Endothelial cell of umbilical vein (primary cell): ENCODE data around the gene STOML1. TPM values are rescaled to one million over a fixed set of nuclear protein-coding genes. Genes with fewer than 3 reads are reported as not detected.
"Not testable (repeated sequence)": the region's sequence is repeated elsewhere in the genome, so short reads cannot be mapped to it uniquely, and the experiment has no call there.

Source experiments
- BruUV-seq: library from RNA; stranded (reverse); fragments of 400-500 nt; replicated peaks from 2 replicates; lab custom pipeline; 2021; lab: Mats Ljungman, UMichigan
- CTCF ChIA-PET: fragments of 300-600, 350-600 bp; sonication (Branson Sonifier 250); formaldehyde crosslinking; loops from one replicate; lab custom pipeline; 2021; ENCODE audit warnings: antibody characterized with exemption, inconsistent platforms; lab: Charles Lee
- POLR2A ChIA-PET: fragments of 300-600, 350-600 bp; sonication (Branson Sonifier 250); formaldehyde crosslinking; loops from one replicate; lab custom pipeline; 2021; ENCODE audit warnings: antibody characterized with exemption, inconsistent platforms; lab: Charles Lee
- DNase-seq: peaks from one replicate; pipeline ENCODE4 v3.0.0-alpha.2; 2011; ENCODE audit warnings: low read depth, low spot score
- FAIRE-seq: peaks from 2 replicates; lab custom pipeline; 2011; peaks lifted over from hg19 to GRCh38; lab: Jason Lieb, UNC
- H2AFZ ChIP-seq: 2 replicates; pipeline ENCODE4 v1.6.0; 2012; ENCODE audit warnings: low read depth, low read length, control low read depth, inconsistent platforms
- H3K27ac ChIP-seq: 2 replicates; pipeline ENCODE4 v1.5.1; 2011; ENCODE audit warnings: low read depth, mild to moderate bottlenecking, control low read depth, low read length, moderate library complexity; ENCODE audit not compliant: insufficient read depth
- H3K27me3 ChIP-seq, 2 experiments: 2 replicates each; pipeline versions ENCODE4 v1.6.0 to v1.6.1; 2011; ENCODE audit warnings: low read length in 2 of 2, mixed read lengths in 1 of 2; ENCODE audit not compliant: control insufficient read depth in 2 of 2, insufficient read depth in 2 of 2
- H3K36me3 ChIP-seq, 2 experiments: 2 replicates in 1 of 2; 3 replicates in 1 of 2; pipeline ENCODE4 v1.5.1; 2011; ENCODE audit warnings: low read length in 2 of 2, mild to moderate bottlenecking in 1 of 2, moderate library complexity in 1 of 2; ENCODE audit not compliant: control insufficient read depth in 2 of 2, insufficient read depth in 2 of 2; ENCODE audit errors: extremely low read depth in 1 of 2
- H3K4me1 ChIP-seq: 3 replicates; pipeline ENCODE4 v1.5.1; 2011; ENCODE audit warnings: mild to moderate bottlenecking, low read length; ENCODE audit not compliant: control insufficient read depth, insufficient read depth; ENCODE audit errors: extremely low read depth
- H3K4me2 ChIP-seq: 2 replicates; pipeline ENCODE4 v1.6.1; 2011; ENCODE audit warnings: low read length, control low read depth, mixed read lengths; ENCODE audit not compliant: insufficient read depth
- H3K4me3 ChIP-seq, 3 experiments: fragments of 200-600 bp in 1 of 3; sonication (generic), shearing (Covaris generic) in 1 of 3; replicated peaks in 1 of 3; 2 replicates each; pipeline ENCODE4 v1.5.1; 2011 to 2016; ENCODE audit warnings: control low read depth in 3 of 3, low read length in 3 of 3, mild to moderate bottlenecking in 2 of 3, inconsistent platforms in 1 of 3, low read depth in 1 of 3, moderate library complexity in 1 of 3; ENCODE audit not compliant: insufficient read depth in 1 of 3
- H3K79me2 ChIP-seq: 2 replicates; pipeline ENCODE4 v1.6.0; 2012; ENCODE audit warnings: low read length, inconsistent platforms; ENCODE audit not compliant: control insufficient read depth, insufficient read depth
- H3K9ac ChIP-seq: replicated peaks from 2 replicates; pipeline ENCODE3; 2011; ENCODE audit warnings: low read length, control low read depth; ENCODE audit not compliant: insufficient read depth; ENCODE audit errors: extremely low read depth
- H3K9me1 ChIP-seq: replicated peaks from 3 replicates; pipeline ENCODE4 v1.6.0; 2011; ENCODE audit warnings: mild to moderate bottlenecking, low read length; ENCODE audit not compliant: control insufficient read depth, insufficient read depth; ENCODE audit errors: extremely low read depth
- H3K9me3 ChIP-seq: replicated peaks from 2 replicates; pipeline ENCODE4 v1.5.1; 2012; ENCODE audit warnings: low read length, inconsistent platforms; ENCODE audit not compliant: control insufficient read depth, insufficient read depth
- H4K20me1 ChIP-seq: replicated peaks from 2 replicates; pipeline ENCODE3; 2011; ENCODE audit warnings: mild to moderate bottlenecking, low read length; ENCODE audit not compliant: control insufficient read depth, insufficient read depth; ENCODE audit errors: extremely low read depth
- CTCF ChIP-seq, 2 donors: IDR thresholded peaks; 1 replicate in 1 of 2; 2 replicates in 1 of 2; pipeline ENCODE4 v1.5.1; 2011; ENCODE audit warnings: low read length in 2 of 2, mild to moderate bottlenecking in 2 of 2, moderate library complexity in 2 of 2, control low read depth in 1 of 2, inconsistent platforms in 1 of 2, low read depth in 1 of 2; ENCODE audit not compliant: insufficient read depth in 1 of 2; ENCODE audit errors: extremely low read depth in 1 of 2
- EZH2 ChIP-seq: IDR thresholded peaks from 2 replicates; pipeline ENCODE4 v1.6.1; 2012; ENCODE audit warnings: borderline replicate concordance, low read depth, mild to moderate bottlenecking, moderate library complexity, low read length, inconsistent platforms; ENCODE audit not compliant: severe bottlenecking
- FOS ChIP-seq: IDR thresholded peaks from 2 replicates; pipeline ENCODE4 v1.6.1; 2011; ENCODE audit warnings: mild to moderate bottlenecking, low read length, moderate library complexity, borderline replicate concordance; ENCODE audit not compliant: insufficient read depth
- GATA2 ChIP-seq: IDR thresholded peaks from 2 replicates; pipeline ENCODE4 v1.7.0; 2011; ENCODE audit warnings: low read depth, mild to moderate bottlenecking, moderate library complexity, mixed read lengths, low read length; ENCODE audit not compliant: insufficient read length, insufficient read depth
- JUN ChIP-seq: IDR thresholded peaks from 2 replicates; pipeline ENCODE4 v1.6.1; 2011; ENCODE audit warnings: borderline replicate concordance, low read depth; ENCODE audit not compliant: insufficient read length, insufficient read depth
- MAX ChIP-seq: IDR thresholded peaks from 2 replicates; pipeline ENCODE4 v1.6.1; 2011; ENCODE audit not compliant: insufficient read depth, insufficient read length
- POLR2A ChIP-seq: IDR thresholded peaks from 2 replicates; pipeline ENCODE4 v1.6.1; 2012; ENCODE audit warnings: low read depth, mild to moderate bottlenecking, control low read depth, low read length
- dilution Hi-C: fragments of 300-500 bp; cut with MboI; formaldehyde crosslinking; loops from one replicate; pipeline ENCODE4 v1.15.0; 2019; ENCODE audit warnings: low sequenced_read_pairs; ENCODE audit not compliant: extremely low pct_ligation_motif_present
- intact Hi-C: fragments of 100-400 bp; cut with micrococcal nuclease; formaldehyde crosslinking; loops from one replicate; pipeline ENCODE4 v1.10.0; 2022
- polyA plus RNA-seq, 4 experiments: library from polyadenylated mRNA; depleted of rRNA in 3 of 4; stranded (reverse) in 3 of 4; unstranded in 1 of 4; fragments of >200 nt; gene quantifications; 2 replicates each; pipeline versions ENCODE4 v1.2.1 to v1.2.3, GENCODE V29; 2011 to 2012; ENCODE audit warnings: missing spikeins in 1 of 4
- total RNA-seq: library from RNA; stranded (reverse); gene quantifications from 2 replicates; pipeline ENCODE4 v1.2.3, GENCODE V29; 2021

Gene STOML1
- total and polyA plus RNA-seq, 2 donors (not counting 3 experiments of a cell fraction or from before 2014, with no cell fraction given): 12.9 to 15.4 TPM

- ChIA-PET CTCF (interaction anchor here (1.2 to 13.1 kb wide), 20 partner anchors 9 to 348 kb away, joined by 4 to 651 read pairs (median 20); partner anchors contain the start of gene PML), POLR2A (interaction anchor here (1.7 kb wide), 1 partner anchor 63 kb away, joined by 9 read pairs; no protein-coding TSS in a partner anchor)
- dilution Hi-C loops, H3K4me2 ChIP-seq, H2AFZ ChIP-seq, H3K9me1 ChIP-seq, H4K20me1 ChIP-seq, H3K27me3 ChIP-seq, H3K36me3 ChIP-seq, H3K9ac ChIP-seq, H3K4me3 ChIP-seq, DNase-seq, BruUV-seq, H3K27ac ChIP-seq, FAIRE-seq, H3K9me3 ChIP-seq, H3K79me2 ChIP-seq: not testable (repeated sequence)
- H3K4me1 ChIP-seq: peaks cover 12% of the 10 kb centered on the region
- intact Hi-C loops: loop anchor here (1.0 to 5.0 kb wide), 4 partner anchors 64 to 349 kb away; partner anchors contain the start of gene ISLR2
These were observed 18.4 kb downstream of the STOML1 start for GRCh38 chr15:73973683-73974200.

- CTCF ChIA-PET: interaction anchor here (0.6 to 13.1 kb wide), 53 partner anchors 9 to 1302 kb away, joined by 3 to 651 read pairs (median 6); partner anchors contain the start of genes ISLR2, PML and TBC1D21
- FAIRE-seq: peak; percentile 95
These were observed 19.0 kb downstream of the STOML1 start for GRCh38 chr15:73972984-73973682.

More at GRCh38 chr15:73972984-73973682, 19.0 kb downstream of the STOML1 start:
- no peak overlapping the region for H3K4me3 ChIP-seq
- H4K20me1 ChIP-seq: no peaks in the 10 kb centered on the region
- DNase-seq: peak; percentile 81
- H3K4me2 ChIP-seq: peak overlapping the region; percentile 47
- no peaks in the 10 kb centered on the region for H3K9me3 ChIP-seq
- H3K9me1 ChIP-seq: no peaks in the 10 kb centered on the region
- BruUV-seq: no TSS peak
- no peak overlapping the region for H3K27ac ChIP-seq
- no peak overlapping the region for H3K9ac ChIP-seq
- no peaks in the 10 kb centered on the region for H3K36me3 ChIP-seq
- intact Hi-C loops (loop anchor here (1.0 to 5.0 kb wide), 4 partner anchors 64 to 350 kb away; partner anchors contain the start of gene ISLR2), dilution Hi-C loops (no loop called here)
- POLR2A ChIA-PET: interaction anchor here (1.7 kb wide), 1 partner anchor 64 kb away, joined by 9 read pairs; no protein-coding TSS in a partner anchor
- no peaks in the 10 kb centered on the region for H3K79me2 ChIP-seq
- peak overlapping the region; percentile 79 for H2AFZ ChIP-seq
- peak; percentile 86 to 89 for TF ChIP-seq CTCF (IDR thresholded peaks at IDR 0.05; ENCODE audit: extremely low read depth in 1 of 2, insufficient read depth in 1 of 2, low read depth in 1 of 2, low read length in 2 of 2)
- no peak for TF ChIP-seq EZH2
- TF ChIP-seq FOS: no peak
- no peak for TF ChIP-seq MAX
- no peak for TF ChIP-seq JUN
- TF ChIP-seq POLR2A: no peak
- no peak for TF ChIP-seq GATA2
- H3K27me3 ChIP-seq: no peaks in the 10 kb centered on the region
- peaks cover 15% of the 10 kb centered on the region for H3K4me1 ChIP-seq
